ENCODE data around the gene CNTN4.

Gene CNTN4

DNA sequence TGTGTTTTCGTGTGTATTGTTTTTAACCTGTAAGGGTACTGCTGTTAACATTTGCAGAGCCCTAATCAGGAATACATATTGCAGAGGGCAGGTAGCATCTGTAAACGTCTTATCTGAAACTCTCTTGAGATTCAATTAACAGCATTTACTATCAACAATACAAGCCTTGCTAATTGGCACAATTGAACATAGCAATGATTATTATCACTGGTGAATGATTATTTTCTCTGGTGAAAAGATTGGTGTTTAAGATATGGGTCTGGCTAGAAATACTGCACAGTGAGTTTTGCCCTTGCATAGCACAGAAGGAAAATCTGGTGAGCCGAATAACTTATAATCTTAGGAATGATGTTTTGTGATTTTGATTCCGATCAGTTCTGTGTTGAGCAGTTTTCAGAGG lies 5.9 kb upstream of the CNTN4 start:
- Histone ChIP-seq H3K4me3 (ENCODE audit: insufficient read length, low read depth) (no peak overlapping the region), H3K9ac (ENCODE audit: insufficient read length, low read depth) (no peak overlapping the region)
- TF ChIP-seq YY1 (IDR thresholded peaks at IDR 0.05; ENCODE audit: insufficient read depth, insufficient read length), result no peak
- TF ChIP-seq ZNF274 (IDR thresholded peaks at IDR 0.05; ENCODE audit: low read depth, low read length), result no peak
- TF ChIP-seq SUZ12 (IDR thresholded peaks at IDR 0.05; ENCODE audit: extremely low read depth, insufficient read depth, insufficient read length), result no peak

DNA sequence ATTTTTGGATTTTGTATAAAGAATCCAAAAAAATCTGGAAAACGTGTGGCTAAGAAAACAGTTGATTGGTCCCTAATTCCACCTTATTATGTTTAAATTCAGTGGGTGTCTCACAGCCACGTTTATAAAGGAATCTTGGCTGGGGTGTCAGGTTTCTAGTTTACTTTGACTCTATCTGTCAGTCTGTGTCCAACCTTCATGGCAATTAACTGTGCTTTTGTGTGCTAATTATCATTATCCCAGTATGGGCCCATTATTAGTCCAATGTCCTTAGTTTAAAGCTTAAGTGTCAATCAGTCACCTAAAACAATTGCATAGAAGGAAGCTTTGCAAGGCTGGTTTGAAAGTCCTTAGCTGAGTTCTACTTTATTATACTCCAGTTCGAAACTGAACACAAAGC lies 3.7 kb upstream of the CNTN4 start:
- no peak overlapping the region for H3K4me3 ChIP-seq (ENCODE audit: insufficient read length, low read depth)
- H3K4me1 ChIP-seq (ENCODE audit: insufficient read depth, insufficient read length), result no peaks in the 10 kb centered on the region
- H3K9ac ChIP-seq (ENCODE audit: insufficient read length, low read depth), result no peak overlapping the region
- H3K36me3 ChIP-seq (ENCODE audit: insufficient read depth, insufficient read length, low read length), result no peaks in the 10 kb centered on the region
- no peaks in the 10 kb centered on the region for H3K9me3 ChIP-seq (ENCODE audit: insufficient read depth, low read length)
- no peak for DNase-seq (ENCODE audit: low read depth, low spot score)
- H3K27me3 ChIP-seq (ENCODE audit: insufficient read depth, insufficient read length), result peaks cover 39% of the 10 kb centered on the region
- TF ChIP-seq ZNF274 (IDR thresholded peaks at IDR 0.05; ENCODE audit: low read depth, low read length), result no peak
- no peak for TF ChIP-seq YY1 (IDR thresholded peaks at IDR 0.05; ENCODE audit: insufficient read depth, insufficient read length)
- no peak for TF ChIP-seq SUZ12 (IDR thresholded peaks at IDR 0.05; ENCODE audit: extremely low read depth, insufficient read depth, insufficient read length)

More for the DNA sequence above, 5.9 kb upstream of the CNTN4 start:
- H3K27me3 ChIP-seq (ENCODE audit: insufficient read depth, insufficient read length), result peaks cover 24% of the 10 kb centered on the region
- H3K4me1 ChIP-seq (ENCODE audit: insufficient read depth, insufficient read length), result no peaks in the 10 kb centered on the region
- no peak for DNase-seq (ENCODE audit: low read depth, low spot score)
- H3K9me3 ChIP-seq (ENCODE audit: insufficient read depth, low read length), result no peaks in the 10 kb centered on the region
- H3K36me3 ChIP-seq (ENCODE audit: insufficient read depth, insufficient read length, low read length), result no peaks in the 10 kb centered on the region

DNA sequence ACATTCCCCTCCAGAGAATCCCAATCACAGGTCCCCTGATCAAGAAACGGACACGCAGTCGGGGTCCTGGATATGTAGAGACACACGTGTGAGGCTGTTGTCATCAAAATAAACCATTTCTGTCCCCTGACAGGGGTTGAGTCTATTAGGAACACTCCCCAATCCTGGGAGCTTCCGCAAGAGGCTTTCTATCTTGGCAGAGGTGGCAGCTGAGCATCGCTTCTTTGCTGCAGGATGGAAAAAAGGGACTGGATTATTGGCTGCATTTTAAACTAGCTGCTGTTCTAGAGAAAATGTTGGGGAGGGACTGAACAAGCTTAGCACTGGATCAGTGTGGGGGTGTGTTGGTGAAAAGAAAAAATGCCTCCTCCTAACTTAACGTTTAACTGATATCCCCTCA lies 2.5 kb upstream of the CNTN4 start:
- Histone ChIP-seq H3K4me3 (ENCODE audit: insufficient read length, low read depth) (no peak overlapping the region), H3K4me1 (ENCODE audit: insufficient read depth, insufficient read length) (no peaks in the 10 kb centered on the region), H3K9ac (ENCODE audit: insufficient read length, low read depth) (no peak overlapping the region), H3K9me3 (ENCODE audit: insufficient read depth, low read length) (no peaks in the 10 kb centered on the region), H3K27me3 (ENCODE audit: insufficient read depth, insufficient read length) (peaks cover 52% of the 10 kb centered on the region), H3K36me3 (ENCODE audit: insufficient read depth, insufficient read length, low read length) (no peaks in the 10 kb centered on the region)
- TF ChIP-seq YY1 (IDR thresholded peaks at IDR 0.05; ENCODE audit: insufficient read depth, insufficient read length) (no peak), ZNF274 (IDR thresholded peaks at IDR 0.05; ENCODE audit: low read depth, low read length) (no peak), SUZ12 (IDR thresholded peaks at IDR 0.05; ENCODE audit: extremely low read depth, insufficient read depth, insufficient read length) (no peak)
- DNase-seq (ENCODE audit: low read depth, low spot score), result no peak

DNA sequence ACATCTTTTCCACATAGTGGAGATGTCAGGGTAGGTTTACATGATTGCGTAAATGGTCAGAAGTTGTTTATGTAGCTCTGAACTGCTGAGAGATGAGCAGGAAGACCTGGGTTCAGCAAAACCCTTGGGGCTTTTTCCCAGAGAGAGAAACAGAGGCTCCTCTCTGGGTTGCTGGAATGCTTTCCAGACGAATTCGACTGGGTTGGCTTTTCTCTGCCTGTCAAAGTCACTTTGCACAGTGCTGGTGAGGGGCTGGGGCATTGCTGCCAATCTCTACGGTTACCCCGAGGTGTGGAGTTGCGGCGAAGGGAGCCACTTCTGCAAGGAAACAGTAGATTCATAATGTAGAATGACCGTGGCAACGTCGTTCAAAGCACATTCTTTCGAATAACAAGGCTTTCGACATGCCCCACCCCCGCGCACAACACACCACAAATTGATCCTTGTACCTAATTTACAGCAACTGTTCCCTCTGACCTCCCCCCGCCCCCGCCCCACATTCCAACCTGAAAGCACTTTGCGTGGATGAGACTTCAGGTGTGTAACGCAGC lies 950 bp upstream of the CNTN4 start:
- no peak for DNase-seq (ENCODE audit: low read depth, low spot score)
- peak overlapping the region; percentile 53 for H3K9ac ChIP-seq (ENCODE audit: insufficient read length, low read depth)
- peaks cover 57% of the 10 kb centered on the region for H3K27me3 ChIP-seq (ENCODE audit: insufficient read depth, insufficient read length)
- H3K36me3 ChIP-seq (ENCODE audit: insufficient read depth, insufficient read length, low read length), result no peaks in the 10 kb centered on the region
- H3K4me1 ChIP-seq (ENCODE audit: insufficient read depth, insufficient read length), result no peaks in the 10 kb centered on the region
- H3K4me3 ChIP-seq (ENCODE audit: insufficient read length, low read depth), result peak overlapping the region; percentile 52
- TF ChIP-seq SUZ12 (IDR thresholded peaks at IDR 0.05; ENCODE audit: extremely low read depth, insufficient read depth, insufficient read length) (no peak), YY1 (IDR thresholded peaks at IDR 0.05; ENCODE audit: insufficient read depth, insufficient read length) (no peak), ZNF274 (IDR thresholded peaks at IDR 0.05; ENCODE audit: low read depth, low read length) (no peak)
- no peaks in the 10 kb centered on the region for H3K9me3 ChIP-seq (ENCODE audit: insufficient read depth, low read length)

DNA sequence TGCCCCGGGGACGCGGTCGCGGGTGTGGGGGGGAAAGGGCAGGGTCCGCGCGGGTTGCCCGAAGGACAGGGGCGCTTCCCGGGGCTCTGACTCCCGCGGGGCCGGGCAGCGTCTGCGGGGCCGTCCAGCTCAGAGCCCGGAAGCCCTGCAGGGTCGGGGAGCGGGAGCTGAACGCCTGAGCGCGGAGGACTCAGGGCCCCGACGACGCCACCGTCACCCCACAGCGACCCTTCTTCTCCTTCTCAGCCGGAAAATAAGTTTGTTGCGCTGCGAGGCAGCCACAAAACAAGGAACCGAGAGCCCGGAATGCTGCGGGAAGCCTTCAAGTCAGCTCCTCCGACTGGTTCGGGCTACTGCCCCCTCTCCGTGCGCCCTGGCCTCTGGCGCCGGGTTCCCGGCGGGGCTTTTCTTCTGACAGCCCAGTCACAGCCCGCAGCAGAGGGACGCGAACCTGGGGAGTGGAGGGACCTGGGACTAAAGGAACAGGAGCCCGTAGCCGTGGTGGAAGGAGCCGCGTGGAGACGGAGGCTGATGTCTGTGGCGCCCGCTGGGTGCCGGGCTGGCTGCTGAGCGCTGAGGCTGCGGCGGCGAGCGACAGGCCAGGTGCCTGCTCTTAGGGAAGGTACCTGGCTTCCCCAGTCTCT lies 484 bp downstream of the CNTN4 start:
- Histone ChIP-seq H3K9me3 (ENCODE audit: insufficient read depth, low read length) (no peaks in the 10 kb centered on the region), H3K4me1 (ENCODE audit: insufficient read depth, insufficient read length) (no peaks in the 10 kb centered on the region), H3K27me3 (ENCODE audit: insufficient read depth, insufficient read length) (peaks cover 57% of the 10 kb centered on the region), H3K36me3 (ENCODE audit: insufficient read depth, insufficient read length, low read length) (no peaks in the 10 kb centered on the region), H3K4me3 (ENCODE audit: insufficient read length, low read depth) (peak overlapping the region; percentile 57), H3K9ac (ENCODE audit: insufficient read length, low read depth) (peak overlapping the region; percentile 78)
- TF ChIP-seq ZNF274 (IDR thresholded peaks at IDR 0.05; ENCODE audit: low read depth, low read length) (no peak), YY1 (IDR thresholded peaks at IDR 0.05; ENCODE audit: insufficient read depth, insufficient read length) (no peak), SUZ12 (IDR thresholded peaks at IDR 0.05; ENCODE audit: extremely low read depth, insufficient read depth, insufficient read length) (no peak)
- DNase-seq (ENCODE audit: low read depth, low spot score), result peak; percentile 32

DNA sequence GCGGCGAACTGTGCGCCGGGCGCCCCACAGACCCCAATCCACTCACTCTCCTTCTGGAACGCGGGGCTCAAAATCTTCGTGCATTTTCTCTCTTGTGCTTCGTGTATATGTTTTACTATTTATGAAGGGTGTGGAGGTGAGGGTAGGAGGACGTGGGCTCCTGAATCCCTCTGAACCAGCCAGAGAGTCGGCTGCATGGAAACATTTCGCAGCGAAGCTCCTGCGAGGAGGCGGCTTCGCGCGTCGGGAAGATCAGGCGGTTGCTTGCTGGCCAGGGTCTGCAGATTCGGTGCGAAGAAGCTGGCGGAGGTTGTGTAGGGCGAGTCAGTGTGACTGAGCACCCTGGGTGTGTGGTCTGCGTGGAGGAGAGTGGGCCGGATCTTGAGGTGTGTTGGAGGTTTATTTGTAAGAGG lies 1.1 kb downstream of the CNTN4 start:
- TF ChIP-seq SUZ12 (IDR thresholded peaks at IDR 0.05; ENCODE audit: extremely low read depth, insufficient read depth, insufficient read length) (peak; percentile 90), YY1 (IDR thresholded peaks at IDR 0.05; ENCODE audit: insufficient read depth, insufficient read length) (no peak), ZNF274 (IDR thresholded peaks at IDR 0.05; ENCODE audit: low read depth, low read length) (no peak)
- H3K4me3 ChIP-seq (ENCODE audit: insufficient read length, low read depth), result peak overlapping the region; percentile 57

DNA sequence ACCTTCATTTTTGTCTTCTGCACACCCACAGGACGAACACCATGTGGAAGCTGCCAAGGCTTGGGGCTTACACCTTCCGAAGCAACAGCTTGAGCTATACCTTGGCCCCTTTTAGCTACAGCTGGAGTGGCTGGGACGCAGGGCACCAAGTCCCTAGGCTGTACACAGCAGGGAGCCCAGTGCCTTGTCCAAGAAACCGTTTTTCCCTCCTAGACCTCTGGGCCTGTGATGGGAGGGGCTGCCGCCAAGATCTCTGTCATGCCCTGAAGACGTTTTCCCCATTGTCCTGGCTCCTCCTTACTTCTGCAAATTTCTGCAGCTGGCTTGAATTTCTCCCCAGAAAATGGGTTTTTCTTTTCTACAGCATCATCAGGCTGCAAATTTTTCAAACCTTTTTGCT lies 7.8 kb downstream of the CNTN4 start:
- Histone ChIP-seq H3K27me3 (ENCODE audit: insufficient read depth, insufficient read length) (peaks cover 3% of the 10 kb centered on the region), H3K4me3 (ENCODE audit: insufficient read length, low read depth) (no peak overlapping the region), H3K36me3 (ENCODE audit: insufficient read depth, insufficient read length, low read length) (no peaks in the 10 kb centered on the region), H3K4me1 (ENCODE audit: insufficient read depth, insufficient read length) (no peaks in the 10 kb centered on the region), H3K9ac (ENCODE audit: insufficient read length, low read depth) (no peak overlapping the region), H3K9me3 (ENCODE audit: insufficient read depth, low read length) (peaks cover 21% of the 10 kb centered on the region; the same call in 1 of the 2 replicates)
- TF ChIP-seq ZNF274 (IDR thresholded peaks at IDR 0.05; ENCODE audit: low read depth, low read length), result no peak
- no peak for TF ChIP-seq SUZ12 (IDR thresholded peaks at IDR 0.05; ENCODE audit: extremely low read depth, insufficient read depth, insufficient read length)
- no peak for TF ChIP-seq YY1 (IDR thresholded peaks at IDR 0.05; ENCODE audit: insufficient read depth, insufficient read length)
- no peak for DNase-seq (ENCODE audit: low read depth, low spot score)

More for the DNA sequence above, 1.1 kb downstream of the CNTN4 start:
- H3K27me3 ChIP-seq (ENCODE audit: insufficient read depth, insufficient read length), result peaks cover 57% of the 10 kb centered on the region
- no peak for DNase-seq (ENCODE audit: low read depth, low spot score)
- H3K36me3 ChIP-seq (ENCODE audit: insufficient read depth, insufficient read length, low read length), result no peaks in the 10 kb centered on the region
- H3K4me1 ChIP-seq (ENCODE audit: insufficient read depth, insufficient read length), result no peaks in the 10 kb centered on the region
- peaks cover 5% of the 10 kb centered on the region; the same call in 1 of the 2 replicates for H3K9me3 ChIP-seq (ENCODE audit: insufficient read depth, low read length)
- peak overlapping the region; percentile 58 for H3K9ac ChIP-seq (ENCODE audit: insufficient read length, low read depth)
